Measurements from ENCODE around the gene ELK1. TPM values are rescaled to one million over a fixed set of nuclear protein-coding genes. Genes with fewer than 3 reads are reported as not detected.

The ELK1 gene
- total RNA-seq, 4 donors from 2014 or later: 19.1 to 35.3 (median 25.1) TPM

- H3K4me1 ChIP-seq: no peaks in the 10 kb centered on the region
- intact Hi-C loops (cut with DNase I): no loop called here
- H3K27me3 ChIP-seq: no peaks in the 10 kb centered on the region
- H3K9me3 ChIP-seq: no peaks in the 10 kb centered on the region
- 62% methylated on average over 4 of the region's 4 CpGs for WGBS
- peaks cover 5 to 33% (median 24%) of the 10 kb centered on the region in 4 donors for H3K36me3 ChIP-seq
- TF ChIP-seq, protein P1, sequence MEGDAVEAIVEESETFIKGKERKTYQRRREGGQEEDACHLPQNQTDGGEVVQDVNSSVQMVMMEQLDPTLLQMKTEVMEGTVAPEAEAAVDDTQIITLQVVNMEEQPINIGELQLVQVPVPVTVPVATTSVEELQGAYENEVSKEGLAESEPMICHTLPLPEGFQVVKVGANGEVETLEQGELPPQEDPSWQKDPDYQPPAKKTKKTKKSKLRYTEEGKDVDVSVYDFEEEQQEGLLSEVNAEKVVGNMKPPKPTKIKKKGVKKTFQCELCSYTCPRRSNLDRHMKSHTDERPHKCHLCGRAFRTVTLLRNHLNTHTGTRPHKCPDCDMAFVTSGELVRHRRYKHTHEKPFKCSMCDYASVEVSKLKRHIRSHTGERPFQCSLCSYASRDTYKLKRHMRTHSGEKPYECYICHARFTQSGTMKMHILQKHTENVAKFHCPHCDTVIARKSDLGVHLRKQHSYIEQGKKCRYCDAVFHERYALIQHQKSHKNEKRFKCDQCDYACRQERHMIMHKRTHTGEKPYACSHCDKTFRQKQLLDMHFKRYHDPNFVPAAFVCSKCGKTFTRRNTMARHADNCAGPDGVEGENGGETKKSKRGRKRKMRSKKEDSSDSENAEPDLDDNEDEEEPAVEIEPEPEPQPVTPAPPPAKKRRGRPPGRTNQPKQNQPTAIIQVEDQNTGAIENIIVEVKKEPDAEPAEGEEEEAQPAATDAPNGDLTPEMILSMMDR (IDR thresholded peaks at IDR 0.05): no peak
- TF ChIP-seq POLR2A (IDR thresholded peaks at IDR 0.05; ENCODE audit: low read depth): no peak
- TF ChIP-seq POLR2AphosphoS5 (IDR thresholded peaks at IDR 0.05): no peak
- TF ChIP-seq EP300 (IDR thresholded peaks at IDR 0.05): no peak
- H3K27ac ChIP-seq (replicated peaks in 1 of 4): no peak overlapping the region
- no peak overlapping the region for H3K4me3 ChIP-seq
- no peak for DNase-seq (ENCODE audit: extremely low spot score)
Observed at GRCh38 chrX:47632666-47633065, 17.7 kb downstream of the ELK1 start.

DNA sequence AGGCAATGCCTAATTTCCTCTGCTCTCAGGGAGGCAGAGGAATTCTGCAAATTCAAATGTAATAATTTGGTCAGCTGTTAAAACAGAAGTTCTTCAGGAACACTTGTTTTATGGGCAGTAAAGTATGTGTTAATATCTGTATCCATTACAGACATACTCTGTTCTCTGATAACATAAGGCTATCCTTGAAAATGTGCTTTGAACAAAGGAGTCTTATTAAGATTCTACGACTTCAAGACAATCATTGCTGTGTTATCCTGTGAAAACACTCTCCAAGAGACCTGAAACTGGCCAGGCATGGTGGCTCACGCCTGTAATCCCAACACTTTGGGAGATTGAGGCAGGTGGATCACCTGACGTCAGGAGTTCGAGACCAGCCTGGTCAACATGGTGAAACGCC lies 18.7 kb downstream of the ELK1 start:
- Histone ChIP-seq H3K27ac (replicated peaks in 1 of 4) (no peak overlapping the region), H3K4me1 (no peaks in the 10 kb centered on the region), H3K27me3 (no peaks in the 10 kb centered on the region), H3K4me3 (no peak overlapping the region), H3K36me3 (peaks cover 5 to 24% (median 14%) of the 10 kb centered on the region in 4 donors), H3K9me3 (no peaks in the 10 kb centered on the region)
- intact Hi-C loops (cut with DNase I): no loop called here
- no peak for DNase-seq (ENCODE audit: extremely low spot score)
- no peak for TF ChIP-seq POLR2A (IDR thresholded peaks at IDR 0.05; ENCODE audit: low read depth)
- TF ChIP-seq EP300 (IDR thresholded peaks at IDR 0.05): no peak
- TF ChIP-seq, protein P1 (IDR thresholded peaks at IDR 0.05): no peak
- TF ChIP-seq POLR2AphosphoS5 (IDR thresholded peaks at IDR 0.05): no peak
- WGBS: 74% methylated on average over 5 of the region's 5 CpGs

DNA sequence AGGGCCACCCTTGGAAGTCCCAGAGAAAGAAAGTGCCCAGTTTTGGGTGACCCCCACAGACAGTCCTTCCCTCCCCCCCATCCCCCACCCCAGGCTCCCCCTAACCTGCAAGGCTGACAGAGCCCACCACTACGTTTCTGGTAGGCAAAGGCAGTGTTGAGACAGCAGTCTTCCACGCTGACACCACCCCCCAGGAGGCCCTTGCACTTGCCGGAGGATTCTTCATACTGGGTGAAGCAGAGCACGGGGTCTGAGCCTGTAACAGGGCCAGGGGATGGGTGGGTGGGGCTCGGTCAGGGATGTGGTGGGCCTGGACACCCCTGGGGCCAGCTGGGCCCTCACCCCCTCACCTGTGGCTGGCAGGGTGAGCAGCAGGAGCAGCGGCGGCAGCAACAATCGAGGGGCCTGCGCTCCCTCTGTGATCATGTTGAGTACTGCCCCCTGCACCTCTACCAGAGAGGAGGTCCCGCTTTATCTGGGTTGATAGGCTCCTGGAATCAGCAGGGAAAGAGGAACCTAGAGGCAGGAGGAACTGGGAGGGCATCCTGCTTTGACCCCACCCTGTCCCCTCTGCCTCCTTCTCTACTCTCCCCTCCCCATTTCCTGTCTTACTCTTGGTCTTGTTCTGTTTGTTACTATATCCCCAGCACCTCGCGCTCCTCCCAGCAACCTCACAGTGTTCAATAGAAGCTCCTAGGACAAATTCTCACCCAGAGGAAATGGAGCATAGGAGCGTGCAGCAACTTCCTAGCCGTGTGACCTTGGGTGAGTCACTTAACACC lies 20.8 kb downstream of the ELK1 start, which contains the start of gene CFP:
TSS of gene CFP (minus strand) at position 512 of the 782 bp plus-strand sequence. CDS start at position 426, 86 bp downstream.
- peaks cover 0 to 5% (median 0%) of the 10 kb centered on the region in 4 donors for H3K36me3 ChIP-seq
- intact Hi-C loops (cut with DNase I): no loop called here
- TF ChIP-seq, protein P1 (IDR thresholded peaks at IDR 0.05): no peak
- TF ChIP-seq POLR2A (IDR thresholded peaks at IDR 0.05; ENCODE audit: low read depth): no peak
- TF ChIP-seq EP300 (IDR thresholded peaks at IDR 0.05): no peak
- no peak for TF ChIP-seq POLR2AphosphoS5 (IDR thresholded peaks at IDR 0.05)
- no peaks in the 10 kb centered on the region for H3K9me3 ChIP-seq
- H3K27ac ChIP-seq (replicated peaks in 1 of 4): no peak within 1 kb of the TSS
- H3K27me3 ChIP-seq: no peaks in the 10 kb centered on the region
- peak within 1 kb of the TSS in 3 of 4 donors; percentile 5 to 35 (median 14) for H3K4me3 ChIP-seq
- 55% methylated on average over 12 of the region's 14 CpGs for WGBS
- H3K4me1 ChIP-seq: no peaks in the 10 kb centered on the region
- DNase-seq (ENCODE audit: extremely low spot score): no peak

DNA sequence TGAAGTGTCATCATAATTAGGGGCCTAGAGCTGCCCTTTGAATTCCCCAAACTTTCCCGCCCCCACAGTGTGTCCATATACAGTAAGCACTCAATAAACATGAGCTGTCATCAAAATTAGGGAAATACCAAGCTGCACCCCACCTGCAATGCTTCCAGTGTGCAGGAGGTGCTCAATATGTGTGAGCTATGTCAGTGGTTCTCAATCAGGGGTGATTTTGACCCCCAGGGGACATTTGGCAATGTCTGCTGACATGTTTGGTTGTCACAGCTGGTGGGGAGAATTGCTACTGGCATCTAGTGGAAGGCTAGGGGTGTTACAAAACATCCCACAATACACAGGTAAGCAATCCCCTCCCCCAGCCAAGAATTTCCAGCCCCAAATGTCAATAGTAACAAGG lies 21.4 kb downstream of the ELK1 start:
- intact Hi-C loops (cut with DNase I): no loop called here
- Histone ChIP-seq H3K27ac (replicated peaks in 1 of 4) (no peak overlapping the region), H3K4me3 (peak overlapping the region in 1 of 4 donors; percentile 35), H3K9me3 (no peaks in the 10 kb centered on the region), H3K27me3 (no peaks in the 10 kb centered on the region), H3K4me1 (peaks cover 0 to under 1% (median under 1%) of the 10 kb centered on the region in 4 donors), H3K36me3 (no peaks in the 10 kb centered on the region)
- WGBS: 57% methylated on average over 1 of the region's 1 CpG
- TF ChIP-seq POLR2AphosphoS5 (IDR thresholded peaks at IDR 0.05) (no peak), POLR2A (IDR thresholded peaks at IDR 0.05; ENCODE audit: low read depth) (no peak), EP300 (IDR thresholded peaks at IDR 0.05) (no peak)
- TF ChIP-seq, protein P1 (IDR thresholded peaks at IDR 0.05): no peak
- no peak for DNase-seq (ENCODE audit: extremely low spot score)

All from esophagus muscularis mucosa (tissue), 4 donors.